Gastrocnemius medialis (tissue), 4 donors: ENCODE data around the gene FAM171A1.

ENCODE experiments used
- POLR2A ChIP-seq, 2 donors: fragments of 450-650 bp; IDR thresholded peaks; one replicate each; pipeline ENCODE4 v1.6.1; 2017; ENCODE audit warnings: antibody characterized with exemption in 2 of 2, mild to moderate bottlenecking in 2 of 2, moderate library complexity in 2 of 2
- TF ChIP-seq, protein P1 (sequence below), 5 experiments: fragments of 450-650 bp in 3 of 5; fragments of 200-600 bp in 2 of 5; sonication (generic) in 2 of 5; IDR thresholded peaks in 4 of 5; conservative IDR thresholded peaks in 1 of 5; 1 replicate in 4 of 5; 2 replicates in 1 of 5; pipeline ENCODE4 v1.5.1; 2016 to 2019; ENCODE audit warnings: antibody characterized with exemption in 5 of 5, mild to moderate bottlenecking in 3 of 5, moderate library complexity in 3 of 5

DNA sequence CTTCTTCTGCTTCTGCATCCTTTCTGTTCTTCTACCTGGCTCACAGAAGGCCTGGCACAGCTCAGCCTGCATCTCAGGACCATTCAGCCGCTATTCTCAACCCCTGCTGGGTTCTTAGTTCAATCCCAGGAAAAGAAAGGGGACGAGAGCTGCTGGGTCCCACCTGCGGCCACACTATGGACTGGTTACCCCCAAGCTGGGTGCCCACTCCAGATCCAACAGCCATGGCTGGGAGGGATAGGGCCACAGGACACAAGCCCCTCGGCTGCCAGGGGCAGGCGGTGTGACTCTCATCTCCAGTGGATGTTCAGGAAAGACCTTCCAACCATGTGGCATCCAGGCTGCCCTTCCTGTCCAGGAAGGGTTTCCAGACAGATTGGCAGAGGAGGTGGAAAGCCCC is 105.0 kb downstream of the FAM171A1 start:
- TF ChIP-seq, protein P1, sequence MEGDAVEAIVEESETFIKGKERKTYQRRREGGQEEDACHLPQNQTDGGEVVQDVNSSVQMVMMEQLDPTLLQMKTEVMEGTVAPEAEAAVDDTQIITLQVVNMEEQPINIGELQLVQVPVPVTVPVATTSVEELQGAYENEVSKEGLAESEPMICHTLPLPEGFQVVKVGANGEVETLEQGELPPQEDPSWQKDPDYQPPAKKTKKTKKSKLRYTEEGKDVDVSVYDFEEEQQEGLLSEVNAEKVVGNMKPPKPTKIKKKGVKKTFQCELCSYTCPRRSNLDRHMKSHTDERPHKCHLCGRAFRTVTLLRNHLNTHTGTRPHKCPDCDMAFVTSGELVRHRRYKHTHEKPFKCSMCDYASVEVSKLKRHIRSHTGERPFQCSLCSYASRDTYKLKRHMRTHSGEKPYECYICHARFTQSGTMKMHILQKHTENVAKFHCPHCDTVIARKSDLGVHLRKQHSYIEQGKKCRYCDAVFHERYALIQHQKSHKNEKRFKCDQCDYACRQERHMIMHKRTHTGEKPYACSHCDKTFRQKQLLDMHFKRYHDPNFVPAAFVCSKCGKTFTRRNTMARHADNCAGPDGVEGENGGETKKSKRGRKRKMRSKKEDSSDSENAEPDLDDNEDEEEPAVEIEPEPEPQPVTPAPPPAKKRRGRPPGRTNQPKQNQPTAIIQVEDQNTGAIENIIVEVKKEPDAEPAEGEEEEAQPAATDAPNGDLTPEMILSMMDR (IDR thresholded peaks at IDR 0.05 in 4 of 5, conservative IDR thresholded peaks at IDR 0.05 in 1 of 5) = no peak
- no peak for TF ChIP-seq POLR2A (IDR thresholded peaks at IDR 0.05)
